GM18498 (cell line): ENCODE results near the gene RASAL1.

ENCODE experiments used
- ATAC-seq: cut with Tn5 transposase; IDR thresholded peaks from one replicate; pipeline ENCODE4 v1.9.1; 2021; ENCODE audit warnings: mild to moderate bottlenecking, moderate library complexity; ENCODE audit not compliant: unreplicated experiment

Gene RASAL1

DNA sequence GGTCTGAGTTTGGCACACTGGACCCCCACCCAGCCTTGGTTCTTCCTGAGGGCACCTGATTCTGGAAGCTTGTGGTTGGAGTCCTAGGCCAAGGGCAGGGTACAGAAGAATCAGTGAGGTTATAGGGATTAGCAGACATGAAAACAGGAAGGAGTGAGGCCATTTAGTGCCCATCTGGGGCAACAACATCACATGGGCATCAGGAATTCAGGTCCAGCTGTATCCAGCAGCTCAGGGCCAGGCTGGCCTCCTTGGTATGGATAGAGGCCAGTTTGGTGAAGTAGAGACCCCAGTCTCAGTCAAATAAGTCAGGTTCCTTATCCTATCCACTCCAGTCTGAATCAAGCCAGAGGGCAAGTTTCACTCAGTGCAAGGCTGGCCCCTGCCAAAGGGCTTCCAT is 36.2 kb downstream of the RASAL1 start:
- no peak for ATAC-seq

GRCh38 chr12:113098441-113099028 is 37.0 kb downstream of the RASAL1 start:
- peak; percentile 58 for ATAC-seq

- no peak for ATAC-seq
Measured at GRCh38 chr12:113097716-113098440, 37.7 kb downstream of the RASAL1 start.

DNA sequence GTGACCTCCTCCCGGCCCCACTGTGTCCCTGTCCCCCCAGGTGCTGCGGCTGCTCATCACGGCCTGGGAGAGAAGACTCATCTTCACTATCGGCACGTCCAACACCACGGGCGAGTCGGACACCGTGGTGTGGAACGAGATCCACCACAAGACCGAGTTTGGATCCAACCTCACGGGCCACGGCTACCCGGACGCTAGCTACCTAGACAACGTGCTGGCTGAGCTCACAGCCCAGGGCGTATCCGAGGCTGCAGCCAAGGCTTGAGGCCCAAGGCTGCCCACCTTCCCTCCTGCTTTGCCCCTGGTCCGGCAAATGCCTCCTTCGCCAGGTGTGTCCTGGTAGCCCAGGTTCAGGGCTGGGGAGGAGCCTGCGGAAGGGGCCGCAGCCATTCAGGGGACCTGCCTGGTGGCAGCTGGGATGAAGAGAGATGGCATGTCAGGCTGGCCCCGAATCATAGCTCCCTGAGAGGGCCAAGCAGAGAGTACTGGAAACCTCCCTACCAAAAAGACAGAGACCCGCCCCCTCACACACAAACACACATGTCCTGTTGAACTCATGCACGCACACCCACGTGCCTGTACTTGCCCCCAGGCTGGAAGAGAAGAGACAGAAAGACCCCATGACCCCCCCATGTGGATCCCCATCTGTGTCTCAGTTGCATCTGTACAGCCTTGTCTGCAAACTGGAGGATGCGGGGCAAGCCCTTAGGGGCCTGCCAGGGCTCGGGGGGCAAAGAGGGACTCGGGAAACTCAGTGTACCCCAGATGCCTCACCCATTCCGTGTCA is 38.7 kb downstream of the RASAL1 start:
- no peak for ATAC-seq

DNA sequence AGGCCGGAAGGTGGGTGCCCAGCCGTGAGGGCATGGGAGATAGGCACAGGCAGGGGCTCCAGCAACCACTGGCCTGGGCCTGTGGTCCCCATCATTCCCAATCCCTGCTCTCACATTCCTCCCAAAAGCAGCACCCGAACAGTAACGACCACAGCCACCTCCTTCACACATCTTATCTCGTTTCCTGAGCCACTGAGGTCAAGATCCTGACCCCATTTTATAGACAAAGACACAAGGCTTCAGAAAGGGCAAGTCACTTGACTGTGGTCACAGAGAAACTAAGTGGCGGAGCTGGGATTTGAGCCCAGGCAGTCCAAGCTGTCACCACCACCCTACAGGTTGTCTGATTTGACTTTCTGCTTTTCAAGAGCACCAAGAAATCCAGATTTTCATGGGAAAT is 40.2 kb downstream of the RASAL1 start:
- no peak for ATAC-seq

- no peak for ATAC-seq
Measured at GRCh38 chr12:113094738-113095137, 40.8 kb downstream of the RASAL1 start.

DNA sequence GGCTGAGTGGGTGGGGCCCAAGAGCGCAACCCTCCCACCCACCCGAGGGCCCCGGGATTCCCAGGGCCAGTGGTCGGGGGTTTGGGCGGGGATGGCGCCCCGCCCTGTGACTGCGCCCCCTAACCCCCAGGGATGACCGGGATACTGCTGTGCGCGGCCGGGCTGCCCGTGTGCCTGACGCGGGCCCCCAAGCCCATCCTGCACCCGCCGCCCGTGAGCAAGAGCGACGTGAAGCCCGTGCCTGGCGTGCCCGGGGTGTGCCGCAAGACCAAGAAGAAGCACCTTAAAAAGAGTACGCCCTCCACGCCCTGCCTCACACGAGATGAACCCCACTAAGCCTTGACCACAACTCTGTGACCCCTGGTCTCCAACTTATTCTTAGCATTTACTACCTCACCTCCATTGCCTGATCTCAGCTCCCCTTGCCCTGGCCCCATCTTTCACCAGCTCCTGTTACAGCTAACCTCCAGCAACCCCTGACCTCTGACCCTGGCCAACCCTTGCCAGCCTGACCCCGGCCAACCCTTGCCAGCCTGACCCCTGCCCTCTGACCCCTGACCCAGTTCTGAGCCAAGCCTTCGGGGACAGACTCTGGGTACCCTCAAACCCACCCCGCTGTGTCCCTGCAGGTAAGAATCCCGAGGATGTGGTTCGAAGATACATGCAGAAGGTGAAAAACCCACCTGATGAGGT is 42.0 kb downstream of the RASAL1 start:
- ATAC-seq, result no peak

DNA sequence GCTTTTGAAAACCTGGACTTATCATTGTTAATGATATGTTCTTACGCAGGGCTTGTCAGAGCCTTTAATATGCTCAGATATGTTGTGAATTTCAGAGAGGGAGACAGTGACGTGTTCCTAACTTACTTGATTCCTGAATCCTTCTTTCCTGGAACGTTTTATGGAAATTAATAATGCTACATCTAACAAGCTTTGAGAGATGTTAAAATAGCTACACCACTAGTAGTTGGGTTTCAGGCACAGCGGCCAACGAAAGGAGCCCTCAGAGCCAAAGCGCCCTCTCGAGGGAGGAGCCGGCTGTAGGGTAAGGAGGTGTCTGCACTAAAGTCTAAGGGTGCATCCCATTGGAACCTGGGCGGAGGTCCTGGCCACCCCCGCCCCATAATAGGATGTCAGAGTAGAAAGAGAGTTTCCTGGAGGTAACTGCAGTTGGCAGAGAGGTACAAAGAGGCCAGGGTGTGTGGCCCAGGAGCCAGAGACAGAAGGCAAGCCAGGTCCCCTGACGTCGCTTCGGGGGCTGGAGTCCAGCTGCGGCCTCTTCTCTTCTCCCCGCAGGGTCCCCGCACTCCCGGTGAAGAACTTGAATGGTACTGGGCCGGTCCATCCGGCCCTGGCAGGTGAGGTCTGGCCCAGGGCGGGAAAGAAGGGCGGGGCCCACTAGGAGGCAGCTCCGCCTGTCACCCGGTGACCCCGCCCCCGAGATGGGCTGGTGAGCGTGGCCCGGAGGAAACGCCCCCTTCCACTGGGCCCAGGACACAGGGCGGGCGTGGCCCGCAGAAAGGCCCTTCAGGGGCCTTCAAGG is 42.8 kb downstream of the RASAL1 start:
- no peak for ATAC-seq

- ATAC-seq, result no peak
Measured at GRCh38 chr12:113091506-113091905, 44.1 kb downstream of the RASAL1 start.

GRCh38 chr12:113090740-113091139 is 44.8 kb downstream of the RASAL1 start:
- ATAC-seq, result no peak

DNA sequence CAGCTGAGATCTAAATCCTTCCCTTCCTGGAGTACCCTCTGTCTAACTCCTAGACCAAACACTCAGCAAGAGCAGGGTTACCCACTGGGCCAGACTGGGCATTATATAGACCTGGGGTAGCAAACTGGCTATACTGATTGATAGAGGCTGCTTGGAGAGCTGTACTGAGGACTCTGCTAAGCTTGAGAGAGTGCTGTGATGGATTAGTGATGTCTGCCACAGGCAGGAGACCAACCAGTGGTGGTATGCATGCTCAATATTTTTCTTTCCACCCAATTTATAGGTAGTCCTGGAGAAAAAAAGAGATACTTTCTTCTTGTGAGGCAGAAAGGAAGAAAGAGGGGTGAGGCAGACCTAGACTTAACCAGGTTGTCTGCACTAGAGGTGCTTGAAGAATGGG is 45.7 kb downstream of the RASAL1 start:
- ATAC-seq, result no peak

DNA sequence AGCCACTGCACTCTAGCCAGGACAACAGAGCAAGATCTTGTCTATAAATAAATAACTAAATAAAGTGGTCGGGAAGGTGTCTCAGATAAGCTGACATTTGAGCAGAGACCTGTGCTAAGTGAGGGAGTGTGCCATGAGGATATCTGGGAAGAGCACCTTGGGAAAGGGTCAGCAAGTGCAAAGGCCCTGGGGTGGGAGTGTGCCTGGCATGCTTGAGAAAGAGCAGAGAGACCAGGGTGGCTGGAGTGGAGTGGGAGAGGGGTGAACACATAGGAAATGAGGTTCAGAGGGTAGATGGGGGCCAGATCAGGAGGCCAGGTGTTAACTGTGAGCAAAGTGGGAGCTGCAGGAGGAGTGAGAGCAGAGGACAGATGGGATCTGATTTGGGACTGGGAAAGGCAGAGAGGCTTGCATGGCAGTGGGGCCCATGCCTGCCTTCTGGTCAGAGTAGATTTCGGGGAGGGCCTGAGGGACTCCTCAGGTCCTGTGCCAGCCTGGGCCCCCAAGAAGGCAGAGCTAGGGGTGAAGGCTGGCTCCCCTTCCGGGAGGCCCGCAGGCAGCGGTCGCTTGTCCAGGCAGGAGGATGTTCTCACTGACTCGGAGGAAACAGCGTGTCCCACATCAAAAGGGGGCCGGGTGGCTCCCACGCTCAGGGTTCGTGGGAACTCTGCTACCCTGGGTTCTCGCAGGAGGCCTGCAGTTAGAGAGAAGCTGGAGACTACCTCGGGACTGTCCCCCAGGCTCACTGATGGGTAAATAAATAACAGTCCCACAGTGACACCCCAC is 46.4 kb downstream of the RASAL1 start:
- ATAC-seq, result no peak

GRCh38 chr12:113088037-113088436 is 47.5 kb downstream of the RASAL1 start:
- ATAC-seq, result no peak

DNA sequence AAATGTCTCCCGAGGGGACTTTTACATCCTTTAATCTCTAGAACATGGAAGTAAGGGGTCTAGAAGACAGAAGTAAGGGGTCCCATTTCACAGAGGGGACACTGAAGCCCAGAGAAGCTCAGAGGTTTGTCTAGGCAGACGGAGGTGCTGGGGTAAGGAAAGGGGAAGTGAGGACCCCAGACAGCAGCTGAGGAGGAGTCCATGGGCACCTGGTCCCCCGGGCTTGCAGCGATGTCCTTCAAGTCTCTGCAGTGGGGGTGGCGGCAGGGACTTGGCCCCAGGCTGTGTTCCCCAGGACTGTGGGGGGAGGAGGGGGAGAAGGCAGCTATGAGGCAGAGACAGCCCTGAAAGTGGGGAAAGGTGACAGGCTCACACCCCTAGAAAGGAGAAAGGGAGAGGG is 48.4 kb downstream of the RASAL1 start:
- ATAC-seq, result no peak

DNA sequence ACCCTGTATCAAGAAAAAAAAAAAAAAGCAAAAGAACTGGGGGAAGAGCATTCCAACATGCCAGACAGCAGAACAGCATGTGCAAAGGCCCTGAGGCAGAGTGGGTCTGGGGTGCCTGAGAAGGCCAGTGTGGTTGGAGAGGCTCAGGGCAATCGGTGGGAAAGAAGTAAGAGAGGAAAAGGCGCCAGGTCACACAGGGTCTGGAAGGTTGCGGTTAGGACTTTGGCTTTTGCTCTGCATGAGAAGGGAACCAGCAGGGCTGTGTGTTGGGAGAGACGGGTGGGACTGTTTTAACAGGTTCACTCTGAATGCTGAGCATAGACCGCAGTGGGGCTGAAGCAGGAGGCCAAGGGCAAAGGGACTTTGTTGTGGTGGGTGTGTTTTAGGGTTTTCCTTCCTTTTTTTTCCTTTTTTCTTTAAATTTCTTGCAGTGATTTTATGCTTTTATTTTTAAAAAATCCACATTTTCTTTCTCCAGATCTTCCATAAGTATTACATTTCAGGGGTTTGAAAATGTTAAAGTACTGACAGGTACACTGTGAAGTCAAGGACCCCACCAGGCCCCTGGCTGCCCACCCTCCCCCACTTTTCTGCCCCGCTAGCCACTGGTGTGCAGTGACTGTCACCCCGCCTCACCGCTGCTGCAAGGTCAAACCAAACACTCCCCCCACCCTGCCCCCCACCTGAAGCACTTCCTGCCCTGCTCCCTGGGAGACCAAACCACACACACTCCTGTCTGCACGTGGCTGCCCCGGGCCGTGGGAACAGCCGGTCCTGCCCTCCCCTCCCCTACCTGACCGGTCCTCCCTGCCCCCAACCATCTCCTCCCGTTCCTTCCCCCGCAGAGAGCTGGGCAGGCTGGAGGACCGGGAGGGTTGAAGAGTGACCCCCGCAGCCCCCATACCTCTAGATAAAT is 49.1 kb downstream of the RASAL1 start:
- ATAC-seq, result no peak

DNA sequence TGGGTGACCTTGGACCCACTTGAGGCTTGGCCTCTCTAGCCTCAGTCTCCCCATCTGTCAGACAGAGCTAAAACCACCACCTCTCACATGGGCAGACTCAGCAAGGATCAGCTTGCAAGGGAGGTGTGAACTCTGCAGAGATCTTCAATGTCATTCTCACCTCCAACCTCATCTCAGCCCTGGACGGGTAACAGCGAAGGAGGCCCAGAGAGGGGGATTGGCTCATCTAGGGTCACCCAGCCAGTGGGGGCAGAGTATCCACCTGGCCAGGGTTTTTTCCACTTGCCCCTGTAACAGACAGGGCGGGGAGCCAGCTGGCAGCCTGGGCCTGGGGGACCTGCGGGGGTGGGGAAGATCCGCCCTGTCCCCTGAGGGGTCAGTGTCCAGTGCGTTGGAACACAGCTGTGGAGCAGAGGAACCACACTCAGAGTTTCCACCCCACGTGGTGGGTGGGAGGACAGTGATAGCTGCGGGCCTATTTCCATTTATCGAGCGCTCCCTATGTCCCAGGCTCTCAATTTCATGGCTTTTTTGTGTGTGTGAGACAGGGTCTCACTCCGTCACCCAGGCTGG is 51.6 kb downstream of the RASAL1 start:
- ATAC-seq, result no peak

GRCh38 chr12:113082486-113083148 is 52.9 kb downstream of the RASAL1 start:
- peak; percentile 84 for ATAC-seq

DNA sequence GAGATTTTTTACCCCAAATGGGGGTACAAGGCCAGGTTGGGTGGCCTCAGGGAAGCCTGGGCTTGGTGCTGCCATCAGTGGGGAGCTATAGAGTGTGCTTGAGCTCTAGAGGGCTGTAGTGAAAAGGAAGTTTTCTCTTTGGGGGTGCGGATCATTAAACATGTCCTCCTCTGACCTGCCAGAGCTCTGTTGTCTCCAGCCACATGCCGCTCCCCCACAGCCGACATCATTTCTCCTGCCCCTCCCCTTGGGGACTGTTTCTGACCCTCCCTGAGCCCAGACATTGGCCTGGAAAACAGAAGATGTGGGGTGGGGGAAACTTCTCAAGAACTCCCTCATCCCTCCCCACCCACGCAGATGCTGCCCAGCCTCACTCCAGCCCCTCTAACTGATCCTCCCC is 53.7 kb downstream of the RASAL1 start:
- ATAC-seq, result no peak
